SU-DHL-6 (cell line): ENCODE results near the gene FRMD1.

Experiments
- H2AFZ ChIP-seq: fragments of 200-600 bp; sonication (generic); 2 replicates; pipeline ENCODE4 v1.6.1; 2014; ENCODE audit warnings: low read depth, mild to moderate bottlenecking, moderate library complexity, mixed read lengths, antibody characterized with exemption, low read length; ENCODE audit not compliant: severe bottlenecking
- H3F3A ChIP-seq: fragments of 200-600 bp; shearing (Covaris generic); 2 replicates; pipeline ENCODE4 v1.6.0; 2016; ENCODE audit warnings: antibody characterized with exemption, mild to moderate bottlenecking; ENCODE audit not compliant: insufficient read depth
- H3K27ac ChIP-seq: fragments of 200-600 bp; sonication (generic); 2 replicates; pipeline ENCODE4 v1.5.1; 2016; ENCODE audit warnings: low read depth, mild to moderate bottlenecking, low read length, moderate library complexity, mixed read lengths
- H3K27me3 ChIP-seq: fragments of 200-600 bp; sonication (generic), shearing (Covaris generic); 2 replicates; pipeline ENCODE4 v1.6.0; 2014; ENCODE audit warnings: mild to moderate bottlenecking, low read length
- H3K36me3 ChIP-seq: fragments of 200-600 bp; sonication (generic); 2 replicates; pipeline ENCODE4 v1.6.1; 2014; ENCODE audit warnings: mild to moderate bottlenecking, low read length, mixed read lengths
- H3K4me2 ChIP-seq: fragments of 300-600, 200-600 bp; shearing (Covaris generic), sonication (generic); 2 replicates; pipeline ENCODE4 v1.6.0; 2014; ENCODE audit warnings: low read length, low read depth, mild to moderate bottlenecking; ENCODE audit not compliant: poor library complexity, severe bottlenecking
- H3K4me3 ChIP-seq: fragments of 200-600 bp; sonication (generic); 2 replicates; pipeline ENCODE4 v1.5.1; 2014; ENCODE audit warnings: antibody characterized with exemption, low read length, mild to moderate bottlenecking, mixed read lengths; ENCODE audit not compliant: insufficient read depth, poor library complexity, severe bottlenecking
- H3K79me2 ChIP-seq: fragments of 200-600 bp; sonication (generic); 2 replicates; pipeline ENCODE4 v1.6.1; 2014; ENCODE audit warnings: mild to moderate bottlenecking, low read length, moderate library complexity; ENCODE audit not compliant: insufficient read depth
- H3K9ac ChIP-seq: fragments of 200-600 bp; sonication (generic); 2 replicates; pipeline ENCODE4 v1.7.0; 2014; ENCODE audit warnings: mild to moderate bottlenecking, low read length
- H3K9me2 ChIP-seq: fragments of 200-600 bp; sonication (generic); replicated peaks from 2 replicates; pipeline ENCODE4 v1.6.1; 2014; ENCODE audit warnings: low read length; ENCODE audit not compliant: insufficient read depth
- H3K9me3 ChIP-seq: fragments of 200-600 bp; sonication (generic); 2 replicates; pipeline ENCODE4 v1.6.1; 2014; ENCODE audit warnings: low read length, mixed read lengths; ENCODE audit not compliant: insufficient read depth
- H4K20me1 ChIP-seq: fragments of 200-600 bp; sonication (generic); 2 replicates; pipeline ENCODE4 v1.6.1; 2014; ENCODE audit warnings: low read depth, mild to moderate bottlenecking, antibody characterized with exemption, low read length, moderate library complexity, mixed read lengths
- CTCF ChIP-seq: fragments of 200-600 bp; sonication (generic); IDR thresholded peaks from one replicate; pipeline ENCODE4 v1.5.1; 2017; ENCODE audit warnings: antibody characterized with exemption, mild to moderate bottlenecking, low read length, moderate library complexity; ENCODE audit not compliant: insufficient read depth, poor library complexity, severe bottlenecking
- EZH2phosphoT487 ChIP-seq: fragments of 200-600 bp; sonication (generic), shearing (Covaris generic); conservative IDR thresholded peaks from 2 replicates; pipeline ENCODE4 v1.6.1; 2018; ENCODE audit warnings: mild to moderate bottlenecking, antibody characterized with exemption, low read length, moderate library complexity, mixed read lengths

FRMD1 gene

GRCh38 chr6:168078943-168079405 lies at the start of gene FRMD1:
FRMD1 (minus strand) TSS chr6:168079212; CDS start chr6:168079094, 118 bp downstream.
- Histone ChIP-seq H3K4me2 (no peak within 1 kb of the TSS), H4K20me1 (no peaks in the 10 kb centered on the region), H3K27ac (no peak within 1 kb of the TSS), H3K79me2 (no peaks in the 10 kb centered on the region), H3K9me2 (no peaks in the 10 kb centered on the region), H2AFZ (no peak within 1 kb of the TSS), H3F3A (no peaks in the 10 kb centered on the region), H3K9me3 (no peaks in the 10 kb centered on the region), H3K36me3 (no peaks in the 10 kb centered on the region), H3K27me3 (no peaks in the 10 kb centered on the region), H3K9ac (no peak within 1 kb of the TSS), H3K4me3 (no peak within 1 kb of the TSS)
- TF ChIP-seq CTCF: no peak

- no peak overlapping the region for H3K4me2 ChIP-seq
- H3K9me2 ChIP-seq: no peaks in the 10 kb centered on the region
- no peak overlapping the region for H2AFZ ChIP-seq
- no peaks in the 10 kb centered on the region for H3K9me3 ChIP-seq
- H3K79me2 ChIP-seq: no peaks in the 10 kb centered on the region
- no peaks in the 10 kb centered on the region for H3K36me3 ChIP-seq
- H3F3A ChIP-seq: no peaks in the 10 kb centered on the region
- TF ChIP-seq CTCF (no peak), EZH2phosphoT487 (no peak)
- no peak overlapping the region for H3K9ac ChIP-seq
- no peaks in the 10 kb centered on the region for H3K27me3 ChIP-seq
- no peak overlapping the region for H3K4me3 ChIP-seq
- H3K27ac ChIP-seq: no peak overlapping the region
- no peaks in the 10 kb centered on the region for H4K20me1 ChIP-seq
These were observed 49.1 kb upstream of the FRMD1 start for GRCh38 chr6:168128006-168128630.

GRCh38 chr6:168127384-168127868 lies 48.4 kb upstream of the FRMD1 start:
- Histone ChIP-seq H3K36me3 (no peaks in the 10 kb centered on the region), H3F3A (no peaks in the 10 kb centered on the region), H3K79me2 (no peaks in the 10 kb centered on the region), H3K27me3 (no peaks in the 10 kb centered on the region), H3K27ac (no peak overlapping the region), H3K4me2 (no peak overlapping the region), H3K4me3 (no peak overlapping the region), H3K9me2 (no peaks in the 10 kb centered on the region), H2AFZ (no peak overlapping the region), H4K20me1 (no peaks in the 10 kb centered on the region), H3K9me3 (no peaks in the 10 kb centered on the region), H3K9ac (no peak overlapping the region)
- no peak for TF ChIP-seq EZH2phosphoT487
- TF ChIP-seq CTCF: no peak
